Uterus (tissue), 4 donors: Measurements from ENCODE around the gene ACTA2. TPM values are rescaled to one million over a fixed set of nuclear protein-coding genes. Genes with fewer than 3 reads are reported as not detected.
A peak's percentile ranks its signal among the peaks of the same experiment; 100 is the strongest.

ENCODE experiments used
- DNase-seq, 2 donors: peaks; one replicate each; pipeline ENCODE4 v3.0.0-alpha.2; 2019 to 2020
- H3K27ac ChIP-seq, 2 donors: fragments of 200-600 bp; sonication (generic); 1 replicate in 1 of 2; 2 replicates in 1 of 2; pipeline ENCODE4 v1.5.1; 2016 to 2018
- H3K27me3 ChIP-seq, 2 donors: fragments of 200-600 bp; sonication (generic); one replicate each; pipeline ENCODE4 v1.5.1; 2018 to 2019; ENCODE audit warnings: control low read depth in 1 of 2
- H3K36me3 ChIP-seq, 2 donors: fragments of 200-600 bp; sonication (generic); one replicate each; pipeline ENCODE4 v1.5.1; 2019; ENCODE audit warnings: control low read depth in 1 of 2
- H3K4me1 ChIP-seq, 2 donors: fragments of 200-600 bp; sonication (generic); one replicate each; pipeline ENCODE4 v1.5.1; 2018 to 2019; ENCODE audit warnings: control low read depth in 1 of 2
- H3K4me3 ChIP-seq, 2 donors: fragments of 200-600 bp; sonication (generic); 1 replicate in 1 of 2; 2 replicates in 1 of 2; pipeline ENCODE4 v1.5.1; 2018 to 2019; ENCODE audit warnings: mild to moderate bottlenecking in 1 of 2
- H3K9me3 ChIP-seq, 2 donors: fragments of 200-600 bp; sonication (generic); one replicate each; pipeline ENCODE4 v1.5.1; 2019; ENCODE audit warnings: control low read depth in 1 of 2
- CTCF ChIP-seq, 4 experiments: fragments of 200-600 bp in 2 of 4; fragments of 450-650 bp in 2 of 4; sonication (generic) in 2 of 4; IDR thresholded peaks; one replicate each; pipeline ENCODE4 v1.5.1; 2016 to 2019; ENCODE audit warnings: antibody characterized with exemption in 4 of 4, mild to moderate bottlenecking in 2 of 4, moderate library complexity in 1 of 4
- POLR2A ChIP-seq, 2 donors: fragments of 450-650 bp; IDR thresholded peaks; one replicate each; pipeline ENCODE4 v1.6.1; 2016; ENCODE audit warnings: antibody characterized with exemption in 2 of 2, mild to moderate bottlenecking in 1 of 2, moderate library complexity in 1 of 2
- intact Hi-C: fragments of 100-400 bp; cut with DNase I; formaldehyde crosslinking; loops from one replicate; pipeline ENCODE4 v1.15.1; 2023; ENCODE audit warnings: low total_unique reads
- total RNA-seq, 4 donors: library from RNA; depleted of rRNA in 3 of 4; stranded (reverse); fragments of >200 nt in 3 of 4; gene quantifications; one replicate each; pipeline versions ENCODE4 v1.1.0 to v1.2.4, GENCODE V29; 2014 to 2023
- donor health status: DM: yes; HTN: yes; CAD: no.

Gene ACTA2
- total RNA-seq, 4 donors from 2014 or later: 2,685 to 5,347 (median 3,837) TPM

- Histone ChIP-seq H3K4me1 (peaks cover 6% of the 10 kb centered on the region in 2 donors), H3K36me3 (no peaks in the 10 kb centered on the region), H3K9me3 (no peaks in the 10 kb centered on the region), H3K4me3 (no peak overlapping the region), H3K27ac (peak overlapping the region; percentile 57 to 99), H3K27me3 (no peaks in the 10 kb centered on the region)
- intact Hi-C loops: loop anchor here (5.0 kb wide), 1 partner anchor 50 kb away; no protein-coding TSS in a partner anchor
- TF ChIP-seq POLR2A (IDR thresholded peaks at IDR 0.05): no peak
- TF ChIP-seq CTCF (IDR thresholded peaks at IDR 0.05): no peak
- no peak for DNase-seq
These were observed 34.7 kb upstream of the ACTA2 start for GRCh38 chr10:88987243-88987725.

GRCh38 chr10:88986549-88987242 is 34.1 kb upstream of the ACTA2 start:
- H3K4me3 ChIP-seq: no peak overlapping the region
- H3K9me3 ChIP-seq: no peaks in the 10 kb centered on the region
- peak overlapping the region; percentile 57 to 99 for H3K27ac ChIP-seq
- peaks cover 6% of the 10 kb centered on the region in 2 donors for H3K4me1 ChIP-seq
- no peaks in the 10 kb centered on the region for H3K27me3 ChIP-seq
- intact Hi-C loops: loop anchor here (5.0 kb wide), 1 partner anchor 49 kb away; no protein-coding TSS in a partner anchor
- no peak for DNase-seq
- TF ChIP-seq POLR2A (IDR thresholded peaks at IDR 0.05) (no peak), CTCF (IDR thresholded peaks at IDR 0.05) (peak; percentile 75 to 85 (median 81))
- no peaks in the 10 kb centered on the region for H3K36me3 ChIP-seq

- Histone ChIP-seq H3K27me3 (no peaks in the 10 kb centered on the region), H3K4me3 (no peak overlapping the region), H3K9me3 (no peaks in the 10 kb centered on the region), H3K27ac (peak overlapping the region; percentile 83 to 99), H3K36me3 (no peaks in the 10 kb centered on the region), H3K4me1 (peaks cover 16 to 26% of the 10 kb centered on the region in 2 donors)
- intact Hi-C loops: no loop called here
- TF ChIP-seq POLR2A (IDR thresholded peaks at IDR 0.05) (no peak), CTCF (IDR thresholded peaks at IDR 0.05) (no peak)
- DNase-seq: no peak
These were observed 32.0 kb upstream of the ACTA2 start for GRCh38 chr10:88984525-88984924.

GRCh38 chr10:88983939-88984338 is 31.4 kb upstream of the ACTA2 start:
- Histone ChIP-seq H3K27me3 (no peaks in the 10 kb centered on the region), H3K9me3 (no peaks in the 10 kb centered on the region), H3K27ac (peak overlapping the region; percentile 83 to 99), H3K4me1 (peaks cover 16 to 26% of the 10 kb centered on the region in 2 donors), H3K4me3 (no peak overlapping the region), H3K36me3 (no peaks in the 10 kb centered on the region)
- intact Hi-C loops: no loop called here
- no peak for DNase-seq
- TF ChIP-seq CTCF (IDR thresholded peaks at IDR 0.05) (no peak), POLR2A (IDR thresholded peaks at IDR 0.05) (no peak)

GRCh38 chr10:88983206-88983605 is 30.6 kb upstream of the ACTA2 start:
- Histone ChIP-seq H3K27me3 (no peaks in the 10 kb centered on the region), H3K27ac (peak overlapping the region; percentile 83 to 99), H3K9me3 (no peaks in the 10 kb centered on the region), H3K4me3 (no peak overlapping the region), H3K4me1 (peaks cover 16 to 33% of the 10 kb centered on the region in 2 donors), H3K36me3 (no peaks in the 10 kb centered on the region)
- DNase-seq: no peak
- intact Hi-C loops: no loop called here
- TF ChIP-seq CTCF (IDR thresholded peaks at IDR 0.05) (no peak), POLR2A (IDR thresholded peaks at IDR 0.05) (no peak)
